CD14-positive monocyte (primary cell): ENCODE results near the gene SPAST. TPM values are rescaled to one million over a fixed set of nuclear protein-coding genes. Genes with fewer than 3 reads are reported as not detected.
"Not testable (repeated sequence)": the region's sequence is repeated elsewhere in the genome, so short reads cannot be mapped to it uniquely, and the experiment has no call there.

Experiments used
- DNase-seq, 3 donors: peaks; one replicate each; pipeline ENCODE4 v3.0.0-alpha.2; 2011 to 2022
- H2AFZ ChIP-seq: 2 replicates; pipeline ENCODE4 v1.6.0; 2012; ENCODE audit warnings: mild to moderate bottlenecking, low read depth, low read length, inconsistent platforms; ENCODE audit not compliant: insufficient read depth, poor library complexity, severe bottlenecking
- H3K27ac ChIP-seq, 2 donors: 1 replicate in 1 of 2; 2 replicates in 1 of 2; pipeline ENCODE4 v1.5.1; 2012 to 2013; ENCODE audit warnings: low read length in 2 of 2, control low read depth in 1 of 2, inconsistent platforms in 1 of 2, low read depth in 1 of 2, mild to moderate bottlenecking in 1 of 2
- H3K27me3 ChIP-seq, 2 donors: one replicate each; pipeline versions ENCODE4 v1.6.0 to v1.6.1; 2011 to 2013; ENCODE audit warnings: low read length in 2 of 2; ENCODE audit not compliant: control insufficient read depth in 2 of 2, insufficient read depth in 2 of 2
- H3K36me3 ChIP-seq, 2 donors: replicated peaks in 1 of 2; 1 replicate in 1 of 2; 2 replicates in 1 of 2; pipeline versions ENCODE4 v1.5.1 to v1.6.1; 2012 to 2013; ENCODE audit warnings: low read length in 2 of 2, control low read depth in 1 of 2, inconsistent platforms in 1 of 2, mild to moderate bottlenecking in 1 of 2; ENCODE audit not compliant: insufficient read depth in 2 of 2, control insufficient read depth in 1 of 2
- H3K4me1 ChIP-seq, 2 donors: 1 replicate in 1 of 2; 2 replicates in 1 of 2; pipeline versions ENCODE4 v1.5.1 to v1.6.1; 2012 to 2013; ENCODE audit warnings: low read length in 2 of 2, control low read depth in 1 of 2, inconsistent platforms in 1 of 2, mild to moderate bottlenecking in 1 of 2, moderate library complexity in 1 of 2; ENCODE audit not compliant: insufficient read depth in 2 of 2, control insufficient read depth in 1 of 2
- H3K4me2 ChIP-seq: replicated peaks from 2 replicates; pipeline ENCODE3; 2012; ENCODE audit warnings: low read length, moderate library complexity, mild to moderate bottlenecking; ENCODE audit not compliant: poor library complexity, severe bottlenecking; ENCODE audit errors: extremely low read depth
- H3K4me3 ChIP-seq, 3 experiments: fragments of 200-600 bp in 1 of 3; sonication (generic) in 1 of 3; replicated peaks in 1 of 3; 1 replicate in 2 of 3; 2 replicates in 1 of 3; pipeline ENCODE4 v1.5.1; 2011 to 2013; ENCODE audit warnings: low read length in 3 of 3, mild to moderate bottlenecking in 3 of 3, control low read depth in 2 of 3, low read depth in 2 of 3, inconsistent platforms in 1 of 3, moderate library complexity in 1 of 3
- H3K79me2 ChIP-seq: 2 replicates; pipeline ENCODE4 v1.6.0; 2012; ENCODE audit warnings: mild to moderate bottlenecking, control low read depth, inconsistent platforms, low read length, moderate library complexity; ENCODE audit not compliant: insufficient read depth
- H3K9ac ChIP-seq: 2 replicates; pipeline ENCODE4 v1.6.0; 2017; ENCODE audit warnings: low read length, mild to moderate bottlenecking; ENCODE audit not compliant: insufficient read depth, poor library complexity, severe bottlenecking
- H3K9me3 ChIP-seq, 2 donors: replicated peaks in 1 of 2; 1 replicate in 1 of 2; 2 replicates in 1 of 2; pipeline versions ENCODE4 v1.5.1 to v1.6.1; 2012 to 2013; ENCODE audit warnings: low read length in 2 of 2, control low read depth in 1 of 2; ENCODE audit not compliant: control insufficient read depth in 1 of 2, insufficient read depth in 1 of 2
- H4K20me1 ChIP-seq: 2 replicates; pipeline ENCODE4 v1.6.0; 2012; ENCODE audit warnings: mild to moderate bottlenecking, low read length, control low read depth, moderate library complexity; ENCODE audit not compliant: insufficient read depth
- H3K27ac Mint-ChIP-seq, 7 donors: one replicate each; pipeline ENCODE4 v1.8.0; 2020; ENCODE audit warnings: mild to moderate bottlenecking in 7 of 7, mixed read lengths in 7 of 7, moderate library complexity in 6 of 7, inconsistent platforms in 2 of 7
- H3K27me3 Mint-ChIP-seq, 3 donors: one replicate each; pipeline ENCODE4 v1.8.0; 2021 to 2022; ENCODE audit warnings: low read depth in 3 of 3, mild to moderate bottlenecking in 3 of 3, mixed read lengths in 3 of 3, moderate library complexity in 3 of 3, inconsistent platforms in 1 of 3
- H3K36me3 Mint-ChIP-seq, 2 donors: one replicate each; pipeline ENCODE4 v1.8.0; 2020; ENCODE audit warnings: mixed read lengths in 2 of 2, inconsistent platforms in 1 of 2, mild to moderate bottlenecking in 1 of 2
- H3K4me1 Mint-ChIP-seq: one replicate; pipeline ENCODE4 v1.8.0; 2020; ENCODE audit warnings: mild to moderate bottlenecking, mixed read lengths
- H3K4me3 Mint-ChIP-seq, 2 donors: one replicate each; pipeline ENCODE4 v1.8.0; 2020; ENCODE audit warnings: mild to moderate bottlenecking in 2 of 2, mixed read lengths in 2 of 2, moderate library complexity in 1 of 2
- H3K9me3 Mint-ChIP-seq, 7 donors: one replicate each; pipeline ENCODE4 v1.8.0; 2020 to 2022; ENCODE audit warnings: mixed read lengths in 7 of 7, mild to moderate bottlenecking in 6 of 7, moderate library complexity in 6 of 7, inconsistent platforms in 2 of 7
- WGBS: methylation state at CpG from one replicate; pipeline ENCODE4 v1.1.5; 2013; ENCODE audit warnings: missing lambda C conversion rate; ENCODE audit not compliant: insufficient coverage; 5-methylcytosine and 5-hydroxymethylcytosine counted together
- intact Hi-C, 2 donors: fragments of 100-400 bp; cut with micrococcal nuclease; formaldehyde crosslinking; loops; one replicate each; pipeline versions ENCODE4 v1.15.0 to v1.15.1; 2023
- polyA plus RNA-seq, 3 donors: library from polyadenylated mRNA; depleted of rRNA in 1 of 3; unstranded in 2 of 3; stranded (reverse) in 1 of 3; fragments of 300-500 nt in 2 of 3; fragments of >200 nt in 1 of 3; fragmentation: Illumina TruSeq in 2 of 3; gene quantifications; 1 replicate in 2 of 3; 2 replicates in 1 of 3; pipeline ENCODE4 v1.2.3, GENCODE V29; 2012 to 2021
- TF ChIP-seq, protein P1 (sequence below): fragments of 200-600 bp; IDR thresholded peaks from one replicate; pipeline ENCODE4 v1.8.0; 2022; ENCODE audit warnings: antibody characterized with exemption, mild to moderate bottlenecking

The SPAST gene
- polyA plus RNA-seq, 3 donors = 10.4 to 17.4 (median 14.0) TPM

DNA sequence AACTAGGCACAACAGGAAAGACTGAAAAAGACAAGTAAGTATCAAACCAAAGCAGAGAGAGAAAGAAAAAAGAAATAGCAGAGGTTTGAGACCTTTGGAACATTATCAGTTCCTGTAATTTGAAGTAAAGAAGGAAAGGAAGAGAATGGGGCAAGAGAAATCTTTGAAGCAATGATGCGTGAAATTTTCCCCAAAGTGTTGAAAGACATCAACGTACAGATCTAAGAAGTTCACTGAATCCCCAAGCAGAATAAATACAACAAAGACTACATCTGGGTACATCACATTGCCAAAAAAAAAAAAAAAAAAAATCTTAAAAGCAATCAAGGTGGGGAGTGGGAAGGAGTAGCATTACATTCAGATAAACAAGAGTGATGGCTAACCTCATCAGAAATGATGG, 96.3 kb downstream of the SPAST start:
- intact Hi-C loops = no loop called here

DNA sequence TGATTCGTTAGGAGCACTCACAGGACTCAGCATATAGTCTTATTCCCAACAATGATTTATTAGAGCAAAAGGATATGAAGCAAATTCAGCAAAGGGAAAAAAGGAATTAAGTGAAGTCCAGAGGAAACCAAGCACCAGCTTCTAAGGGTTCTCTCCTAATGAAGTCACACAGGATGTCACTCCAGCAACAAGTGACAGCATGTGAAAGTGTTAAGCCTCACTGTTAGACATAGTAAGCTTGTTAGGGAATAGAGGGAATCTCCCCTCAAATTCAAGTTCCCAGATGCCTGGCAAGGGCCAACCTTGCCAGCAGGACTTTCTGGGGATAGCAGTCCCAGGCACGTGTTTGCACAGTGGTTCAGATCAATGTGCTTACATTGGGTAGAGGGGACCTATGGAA, 97.9 kb downstream of the SPAST start:
- intact Hi-C loops = no loop called here
- WGBS = 92% methylated on average over 1 of the region's 2 CpGs
- Mint-ChIP-seq H3K27ac (no peak overlapping the region), H3K4me3 (no peak overlapping the region), H3K27me3 (no peaks in the 10 kb centered on the region), H3K36me3 (peaks cover 4 to 6% of the 10 kb centered on the region in 2 donors), H3K4me1 (peaks cover 12% of the 10 kb centered on the region), H3K9me3 (peaks cover 0 to 10% (median 1%) of the 10 kb centered on the region in 7 donors)
- no peak for DNase-seq
- TF ChIP-seq, protein P1, sequence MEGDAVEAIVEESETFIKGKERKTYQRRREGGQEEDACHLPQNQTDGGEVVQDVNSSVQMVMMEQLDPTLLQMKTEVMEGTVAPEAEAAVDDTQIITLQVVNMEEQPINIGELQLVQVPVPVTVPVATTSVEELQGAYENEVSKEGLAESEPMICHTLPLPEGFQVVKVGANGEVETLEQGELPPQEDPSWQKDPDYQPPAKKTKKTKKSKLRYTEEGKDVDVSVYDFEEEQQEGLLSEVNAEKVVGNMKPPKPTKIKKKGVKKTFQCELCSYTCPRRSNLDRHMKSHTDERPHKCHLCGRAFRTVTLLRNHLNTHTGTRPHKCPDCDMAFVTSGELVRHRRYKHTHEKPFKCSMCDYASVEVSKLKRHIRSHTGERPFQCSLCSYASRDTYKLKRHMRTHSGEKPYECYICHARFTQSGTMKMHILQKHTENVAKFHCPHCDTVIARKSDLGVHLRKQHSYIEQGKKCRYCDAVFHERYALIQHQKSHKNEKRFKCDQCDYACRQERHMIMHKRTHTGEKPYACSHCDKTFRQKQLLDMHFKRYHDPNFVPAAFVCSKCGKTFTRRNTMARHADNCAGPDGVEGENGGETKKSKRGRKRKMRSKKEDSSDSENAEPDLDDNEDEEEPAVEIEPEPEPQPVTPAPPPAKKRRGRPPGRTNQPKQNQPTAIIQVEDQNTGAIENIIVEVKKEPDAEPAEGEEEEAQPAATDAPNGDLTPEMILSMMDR = no peak
- Histone ChIP-seq H2AFZ (no peak overlapping the region), H3K9me3 (no peaks in the 10 kb centered on the region), H3K9ac (no peak overlapping the region), H3K4me1 (peaks cover 4 to 10% of the 10 kb centered on the region in 2 donors), H3K4me3 (no peak overlapping the region), H3K36me3 (peaks cover under 1 to 17% of the 10 kb centered on the region in 2 donors), H4K20me1 (no peaks in the 10 kb centered on the region), H3K27me3 (no peaks in the 10 kb centered on the region), H3K27ac (no peak overlapping the region), H3K79me2 (peaks cover 6% of the 10 kb centered on the region), H3K4me2 (no peak overlapping the region)

More for the DNA sequence above, 96.3 kb downstream of the SPAST start:
- Histone ChIP-seq H3K27me3 (no peaks in the 10 kb centered on the region), H3K36me3 (peaks cover 8 to 33% of the 10 kb centered on the region in 2 donors), H3K4me3 (no peak overlapping the region), H3K4me2 (no peak overlapping the region), H2AFZ (no peak overlapping the region), H3K9ac (no peak overlapping the region), H3K27ac (no peak overlapping the region), H4K20me1 (no peaks in the 10 kb centered on the region), H3K79me2 (no peaks in the 10 kb centered on the region), H3K9me3 (no peaks in the 10 kb centered on the region), H3K4me1 (peaks cover 0 to 1% of the 10 kb centered on the region in 2 donors)
- Mint-ChIP-seq H3K4me3 (no peak overlapping the region), H3K9me3 (peaks cover 0 to 7% (median 1%) of the 10 kb centered on the region in 7 donors), H3K27me3 (no peaks in the 10 kb centered on the region), H3K4me1 (peaks cover 8% of the 10 kb centered on the region), H3K36me3 (peaks cover 15 to 21% of the 10 kb centered on the region in 2 donors), H3K27ac (peak overlapping the region in 1 of 7 donors; percentile 8)
- no peak for DNase-seq
- no CpG with 5 or more reads among the region's 2 CpGs for whole genome bisulfite sequencing
- TF ChIP-seq, protein P1 = no peak

DNA sequence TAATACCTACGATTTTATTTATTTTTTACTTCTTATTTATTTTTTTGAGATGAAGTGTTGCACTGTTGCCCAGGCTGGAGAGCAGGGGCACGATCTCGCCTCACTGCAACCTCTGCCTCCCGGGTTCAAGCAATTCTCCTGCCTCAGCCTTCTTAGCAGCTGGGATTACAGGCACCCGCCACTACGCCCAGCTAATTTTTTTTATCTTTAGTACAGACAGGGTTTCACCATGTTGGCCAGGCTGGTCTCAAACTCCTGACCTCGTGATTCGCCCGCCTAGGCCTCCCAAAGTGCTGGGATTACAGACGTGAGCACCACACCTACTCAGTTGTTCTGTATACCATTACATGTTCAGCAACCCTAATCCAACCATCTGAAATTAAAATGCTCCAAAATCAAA, 100.9 kb downstream of the SPAST start:
- DNase-seq, H3K9me3 ChIP-seq, H3K27ac ChIP-seq, H3K36me3 ChIP-seq, H2AFZ ChIP-seq, H3K4me2 ChIP-seq, H3K4me3 ChIP-seq, H3K27me3 Mint-ChIP-seq, H3K27ac Mint-ChIP-seq, H4K20me1 ChIP-seq, intact Hi-C loops, H3K4me3 Mint-ChIP-seq, H3K9ac ChIP-seq, H3K36me3 Mint-ChIP-seq, H3K27me3 ChIP-seq, H3K9me3 Mint-ChIP-seq: not testable (repeated sequence)
- H3K79me2 ChIP-seq = peaks cover 21% of the 10 kb centered on the region
- peaks cover 19% of the 10 kb centered on the region for H3K4me1 Mint-ChIP-seq
- H3K4me1 ChIP-seq = peaks cover 9 to 15% of the 10 kb centered on the region in 2 donors
- WGBS = 91% methylated on average over 9 of the region's 10 CpGs
